K562 (cell line): ENCODE data around the gene CMTR1. TPM values are rescaled to one million over a fixed set of nuclear protein-coding genes. Genes with fewer than 3 reads are reported as not detected.

ENCODE experiments used
- ATAC-seq: fragments of 200-7000 bp; cut with Tn5 transposase; 3 replicates; pipeline ENCODE4 v1.9.1; 2020; ENCODE audit warnings: moderate library complexity
- BruUV-seq: library from RNA; stranded (reverse); fragments of 400-500 nt; replicated peaks from 2 replicates; lab custom pipeline; 2021; lab: Mats Ljungman, UMichigan
- CTCF ChIA-PET: fragments of 300-600 bp; formaldehyde crosslinking; extraction: SDS; loops from one replicate; lab custom pipeline; 2021; ENCODE audit warnings: low intra/inter-chr PET ratio; lab: Yijun Ruan, JAX
- POLR2A ChIA-PET: fragments of 300-600, 350-650 bp; sonication (Branson Sonifier 250); formaldehyde crosslinking; extraction: SDS; loops from one replicate; lab custom pipeline; 2021; ENCODE audit warnings: antibody characterized with exemption, inconsistent platforms; lab: Yijun Ruan, JAX
- DNase-seq, 4 experiments: peaks; one replicate each; pipeline versions ENCODE4 v3.0.0 to v3.0.0-alpha.2; 2011 to 2018; ENCODE audit warnings: low spot score in 3 of 4, mixed read lengths in 3 of 4; ENCODE audit errors: extremely low read depth in 1 of 4
- FAIRE-seq: peaks from 2 replicates; lab custom pipeline; 2011; peaks lifted over from hg19 to GRCh38; lab: Jason Lieb, UNC
- H2AFZ ChIP-seq: 2 replicates; pipeline ENCODE4 v1.6.0; 2011; ENCODE audit warnings: low read depth, low read length, control low read depth, inconsistent platforms
- H3K27ac ChIP-seq: fragments of 200-600 bp; 3 replicates; pipeline ENCODE4 v1.8.0; 2011; ENCODE audit warnings: low read depth, mild to moderate bottlenecking, control low read depth, inconsistent platforms, low read length, moderate library complexity, mixed read lengths; ENCODE audit errors: extremely low read depth
- H3K27me3 ChIP-seq, 2 experiments: fragments of 300-600 bp in 1 of 2; 2 replicates in 1 of 2; 3 replicates in 1 of 2; pipeline versions ENCODE4 v1.6.0 to v1.8.0; 2011; ENCODE audit warnings: inconsistent platforms in 2 of 2, low read length in 2 of 2, mild to moderate bottlenecking in 1 of 2, mixed read lengths in 1 of 2, moderate library complexity in 1 of 2; ENCODE audit not compliant: control insufficient read depth in 2 of 2, insufficient read depth in 2 of 2
- H3K36me3 ChIP-seq: fragments of 300-600 bp; 3 replicates; pipeline ENCODE4 v1.8.0; 2011; ENCODE audit warnings: mild to moderate bottlenecking, low read length, inconsistent platforms; ENCODE audit not compliant: control insufficient read depth, insufficient read depth
- H3K4me1 ChIP-seq, 2 experiments: fragments of 200-600 bp in 1 of 2; replicated peaks in 1 of 2; 2 replicates in 1 of 2; 3 replicates in 1 of 2; pipeline versions ENCODE4 v1.5.1 to v1.8.0; 2011; ENCODE audit warnings: inconsistent platforms in 2 of 2, low read length in 2 of 2, mild to moderate bottlenecking in 1 of 2, mixed read lengths in 1 of 2, moderate library complexity in 1 of 2; ENCODE audit not compliant: control insufficient read depth in 2 of 2, insufficient read depth in 2 of 2
- H3K4me2 ChIP-seq: 2 replicates; pipeline ENCODE4 v1.6.1; 2011; ENCODE audit warnings: low read length, control low read depth, inconsistent platforms, mixed read lengths; ENCODE audit not compliant: insufficient read depth
- H3K4me3 ChIP-seq: fragments of 200-600 bp; sonication (generic), shearing (Covaris generic); 2 replicates; pipeline ENCODE4 v1.5.1; 2016; ENCODE audit warnings: control low read depth, inconsistent platforms
- H3K79me2 ChIP-seq: fragments of 200-600 bp; 3 replicates; pipeline ENCODE4 v1.8.0; 2011; ENCODE audit warnings: low read length, inconsistent platforms; ENCODE audit not compliant: control insufficient read depth, insufficient read depth
- H3K9ac ChIP-seq, 2 experiments: 2 replicates each; pipeline versions ENCODE4 v1.6.0 to v1.6.1; 2011; ENCODE audit warnings: low read depth in 2 of 2, low read length in 2 of 2, control low read depth in 1 of 2, inconsistent platforms in 1 of 2, mild to moderate bottlenecking in 1 of 2, mixed read lengths in 1 of 2; ENCODE audit not compliant: insufficient read depth in 1 of 2
- H3K9me1 ChIP-seq: one replicate; pipeline ENCODE4 v1.6.0; 2011; ENCODE audit warnings: inconsistent platforms, mild to moderate bottlenecking, low read length, moderate library complexity; ENCODE audit not compliant: control insufficient read depth, insufficient read depth
- H3K9me3 ChIP-seq: replicated peaks from 2 replicates; pipeline ENCODE4 v1.5.1; 2011; ENCODE audit warnings: low read depth, low read length, inconsistent platforms; ENCODE audit not compliant: control insufficient read depth, insufficient read depth
- H4K20me1 ChIP-seq: replicated peaks from 2 replicates; pipeline ENCODE4 v1.6.1; 2011; ENCODE audit warnings: low read length, inconsistent platforms, mixed read lengths; ENCODE audit not compliant: control insufficient read depth, insufficient read depth
- CBX5 ChIP-seq: IDR thresholded peaks from 2 replicates; pipeline ENCODE4 v1.6.1; 2014; ENCODE audit warnings: low read depth, borderline replicate concordance
- CTBP1 ChIP-seq: fragments of 450-650 bp; IDR thresholded peaks from 2 replicates; pipeline ENCODE4 v1.6.1; 2016; ENCODE audit warnings: borderline replicate concordance
- HMG20A ChIP-seq: fragments of 450-650 bp; formaldehyde crosslinking; conservative IDR thresholded peaks from 2 replicates; pipeline ENCODE4 v1.4.0; 2020; ENCODE audit warnings: mild to moderate bottlenecking, mixed read lengths
- HNRNPH1 ChIP-seq: fragments of 200-400 bp; formaldehyde crosslinking; optimal IDR thresholded peaks from 2 replicates; pipeline ENCODE3; 2017; ENCODE audit warnings: low read depth, mild to moderate bottlenecking, low read length, moderate library complexity
- KHSRP ChIP-seq: fragments of 450-650 bp; IDR thresholded peaks from 2 replicates; pipeline ENCODE4 v1.6.1; 2017
- MBD2 ChIP-seq: sonication (generic); IDR thresholded peaks from 2 replicates; pipeline ENCODE4 v1.6.1; 2016; ENCODE audit warnings: low read depth, borderline replicate concordance
- MLX ChIP-seq, 2 experiments: fragments of 450-650 bp in 1 of 2; sonication (generic) in 1 of 2; formaldehyde crosslinking; conservative IDR thresholded peaks; 2 replicates each; pipeline versions ENCODE4 v1.4.0 to v1.8.1; 2020 to 2022; ENCODE audit warnings: mild to moderate bottlenecking in 1 of 2, missing genetic modification reagents in 1 of 2
- PYGO2 ChIP-seq: fragments of 450-650 bp; IDR thresholded peaks from 2 replicates; pipeline ENCODE4 v1.6.1; 2016; ENCODE audit warnings: mild to moderate bottlenecking, missing genetic modification characterization, moderate library complexity, missing compliant biosample characterization
- TRIM25 ChIP-seq: fragments of 450-650 bp; IDR thresholded peaks from 2 replicates; pipeline ENCODE4 v1.7.0; 2016; ENCODE audit warnings: borderline replicate concordance
- ZBED1 ChIP-seq: IDR thresholded peaks from 2 replicates; pipeline ENCODE4 v1.6.1; 2014
- in situ Hi-C: fragments of 300-500 bp; cut with MboI; formaldehyde crosslinking; loops from 4 replicates; pipeline ENCODE4 v1.15.0; 2018; ENCODE audit warnings: inconsistent platforms, mixed read lengths
- intact Hi-C: fragments of 100-400 bp; cut with micrococcal nuclease; formaldehyde crosslinking; loops from 2 replicates; pipeline ENCODE4 v1.14.2; 2022
- polyA plus RNA-seq, 8 experiments: library from polyadenylated mRNA; depleted of rRNA in 4 of 8; stranded (reverse) in 5 of 8; unstranded in 3 of 8; fragments of >200 nt; fragmentation: Nextera tagmentation in 2 of 8; fragmentation: Illumina TruSeq in 1 of 8; extraction: Ambion mirVana in 2 of 8; extraction: Trizol in 1 of 8; gene quantifications; 2 replicates each; pipeline versions ENCODE4 v1.2.1 to v1.2.3, GENCODE V29; 2011 to 2014; ENCODE audit warnings: inconsistent platforms in 1 of 8, missing spikeins in 1 of 8
- total RNA-seq, 7 experiments: library from RNA; depleted of rRNA in 6 of 7; stranded (reverse); fragments of >200 nt in 6 of 7; fragmentation: Illumina TruSeq in 2 of 7; extraction: Trizol in 2 of 7; gene quantifications; 2 replicates each; pipeline versions ENCODE4 v1.2.1 to v1.2.3, GENCODE V29; 2011 to 2021; ENCODE audit warnings: low replicate concordance in 1 of 7

Gene CMTR1
- total and polyA plus RNA-seq, 9 of the 15 experiments (the other 6 are each of a cell fraction or from before 2014, with no cell fraction given): 2.9 to 63.5 (median 49.5) TPM

GRCh38 chr6:37463110-37463509 lies 30.1 kb downstream of the CMTR1 start:
- ATAC-seq: no peak
- Histone ChIP-seq H3K36me3 (peaks cover 73% of the 10 kb centered on the region), H3K4me3 (no peak overlapping the region), H2AFZ (no peak overlapping the region), H3K9me3 (no peaks in the 10 kb centered on the region), H3K27me3 (no peaks in the 10 kb centered on the region), H3K27ac (no peak overlapping the region), H3K4me1 (peaks cover 5 to 23% of the 10 kb centered on the region in 2 experiments), H3K79me2 (no peaks in the 10 kb centered on the region), H3K9ac (no peak overlapping the region), H3K9me1 (no peaks in the 10 kb centered on the region), H3K4me2 (no peak overlapping the region), H4K20me1 (peaks cover 8% of the 10 kb centered on the region; the same call in 1 of the 2 replicates)
- no peak for FAIRE-seq
- no peak for DNase-seq
- intact Hi-C loops: no loop called here
- no TSS peak for BruUV-seq
- POLR2A ChIA-PET: interaction anchor here (0.6 to 0.8 kb wide), 2 partner anchors 84 to 159 kb away, joined by 4 read pairs; no protein-coding TSS in a partner anchor
- in situ Hi-C loops: no loop called here
- TF ChIP-seq HMG20A (CRISPR knock-in tag): no peak
- no peak for TF ChIP-seq ZBED1
- no peak for TF ChIP-seq CBX5
- no peak for TF ChIP-seq MLX (CRISPR knock-in tag; conservative IDR thresholded peaks at IDR 0.05)
- no peak for TF ChIP-seq TRIM25
- no peak for TF ChIP-seq MBD2
- TF ChIP-seq KHSRP: no peak
- TF ChIP-seq HNRNPH1: no peak
- no peak for TF ChIP-seq PYGO2
- no peak for TF ChIP-seq CTBP1
- CTCF ChIA-PET: no interaction called here
